HEK293 (cell line): ENCODE measurements around the gene AFDN.

Source experiments
- GLI2 ChIP-seq: fragments of 450-650 bp; formaldehyde crosslinking; IDR thresholded peaks from 2 replicates; pipeline ENCODE4; 2017; ENCODE audit warnings: missing biosample characterization, missing genetic modification characterization, low read depth, borderline replicate concordance
- GLI4 ChIP-seq: fragments of 450-650 bp; formaldehyde crosslinking; IDR thresholded peaks from 2 replicates; pipeline ENCODE4 v1.5.1; 2016; ENCODE audit warnings: missing biosample characterization, missing genetic modification characterization
- MYNN ChIP-seq: fragments of 450-650 bp; formaldehyde crosslinking; IDR thresholded peaks from 2 replicates; pipeline ENCODE4 v1.5.1; 2016; ENCODE audit warnings: missing biosample characterization, missing genetic modification characterization, borderline replicate concordance
- OVOL3 ChIP-seq: fragments of 450-650 bp; formaldehyde crosslinking; IDR thresholded peaks from 2 replicates; pipeline ENCODE4 v1.5.1; 2016; ENCODE audit warnings: missing biosample characterization, missing genetic modification characterization
- SALL2 ChIP-seq: fragments of 450-650 bp; formaldehyde crosslinking; IDR thresholded peaks from 2 replicates; pipeline ENCODE4 v1.5.0; 2017; ENCODE audit warnings: missing biosample characterization, mild to moderate bottlenecking, missing genetic modification characterization, borderline replicate concordance
- ZBTB11 ChIP-seq: fragments of 450-650 bp; formaldehyde crosslinking; conservative IDR thresholded peaks from 2 replicates; pipeline ENCODE4 v1.5.1; 2016; ENCODE audit warnings: low read depth, missing biosample characterization, missing genetic modification characterization
- ZNF10 ChIP-seq: fragments of 450-650 bp; formaldehyde crosslinking; IDR thresholded peaks from 2 replicates; pipeline ENCODE4 v1.5.1; 2017; ENCODE audit warnings: missing biosample characterization, missing genetic modification characterization
- ZNF121 ChIP-seq: fragments of 450-650 bp; formaldehyde crosslinking; IDR thresholded peaks from 2 replicates; pipeline ENCODE4 v1.5.1; 2016; ENCODE audit warnings: missing biosample characterization, missing genetic modification characterization
- ZNF140 ChIP-seq: fragments of 450-650 bp; formaldehyde crosslinking; IDR thresholded peaks from 2 replicates; pipeline ENCODE4 v1.5.1; 2016; ENCODE audit warnings: missing biosample characterization, missing genetic modification characterization
- ZNF174 ChIP-seq: fragments of 450-650 bp; formaldehyde crosslinking; IDR thresholded peaks from 2 replicates; pipeline ENCODE4 v1.5.0; 2017; ENCODE audit warnings: missing biosample characterization, mild to moderate bottlenecking, missing genetic modification characterization
- ZNF221 ChIP-seq: fragments of 450-650 bp; formaldehyde crosslinking; IDR thresholded peaks from 2 replicates; pipeline ENCODE4 v1.5.1; 2017; ENCODE audit warnings: missing biosample characterization, missing genetic modification characterization, borderline replicate concordance
- ZNF274 ChIP-seq, 2 experiments: fragments of 200-500 bp in 1 of 2; fragments of 450-650 bp in 1 of 2; sonication (Bioruptor generic) in 1 of 2; formaldehyde crosslinking in 1 of 2; IDR thresholded peaks; 2 replicates each; pipeline versions ENCODE4 v1.5.1 to v1.6.1; 2014 to 2016; ENCODE audit warnings: borderline replicate concordance in 1 of 2, inconsistent platforms in 1 of 2, low read length in 1 of 2, missing biosample characterization in 1 of 2, missing genetic modification characterization in 1 of 2
- ZNF292 ChIP-seq: fragments of 450-650 bp; formaldehyde crosslinking; IDR thresholded peaks from 2 replicates; pipeline ENCODE4 v1.5.1; 2016; ENCODE audit warnings: low read depth, missing biosample characterization, missing genetic modification characterization, borderline replicate concordance
- ZNF335 ChIP-seq: fragments of 450-650 bp; formaldehyde crosslinking; conservative IDR thresholded peaks from 2 replicates; pipeline ENCODE4 v1.5.1; 2016; ENCODE audit warnings: missing biosample characterization, missing genetic modification characterization
- ZNF341 ChIP-seq: fragments of 450-650 bp; formaldehyde crosslinking; IDR thresholded peaks from 2 replicates; pipeline ENCODE4; 2016; ENCODE audit warnings: low read depth, missing biosample characterization, missing genetic modification characterization
- ZNF37A ChIP-seq: fragments of 450-650 bp; IDR thresholded peaks from 2 replicates; pipeline ENCODE4 v1.5.1; 2018; ENCODE audit warnings: missing biosample characterization, missing genetic modification characterization
- ZNF585B ChIP-seq: fragments of 450-650 bp; formaldehyde crosslinking; IDR thresholded peaks from 2 replicates; pipeline ENCODE4 v1.5.1; 2016; ENCODE audit warnings: missing biosample characterization, missing genetic modification characterization
- ZNF596 ChIP-seq: fragments of 450-650 bp; IDR thresholded peaks from 2 replicates; pipeline ENCODE4 v1.5.0; 2018; ENCODE audit warnings: missing biosample characterization, mild to moderate bottlenecking, missing genetic modification characterization, moderate library complexity
- ZNF624 ChIP-seq: fragments of 450-650 bp; formaldehyde crosslinking; IDR thresholded peaks from 2 replicates; pipeline ENCODE4 v1.5.1; 2017; ENCODE audit warnings: missing biosample characterization, missing genetic modification characterization
- ZNF629 ChIP-seq: fragments of 450-650 bp; formaldehyde crosslinking; IDR thresholded peaks from 2 replicates; pipeline ENCODE4 v1.5.1; 2017; ENCODE audit warnings: missing biosample characterization, missing genetic modification characterization
- ZNF645 ChIP-seq: fragments of 450-650 bp; formaldehyde crosslinking; IDR thresholded peaks from 2 replicates; pipeline ENCODE4; 2016; ENCODE audit warnings: missing biosample characterization, missing genetic modification characterization
- ZNF664 ChIP-seq: fragments of 450-650 bp; formaldehyde crosslinking; IDR thresholded peaks from 2 replicates; pipeline ENCODE4 v1.5.1; 2016; ENCODE audit warnings: missing biosample characterization, missing genetic modification characterization
- ZNF707 ChIP-seq: fragments of 450-650 bp; formaldehyde crosslinking; IDR thresholded peaks from 2 replicates; pipeline ENCODE4 v1.5.1; 2016; ENCODE audit warnings: missing biosample characterization, missing genetic modification characterization
- ZNF776 ChIP-seq: fragments of 450-650 bp; formaldehyde crosslinking; IDR thresholded peaks from 2 replicates; pipeline ENCODE4 v1.5.0; 2017; ENCODE audit warnings: missing biosample characterization, missing genetic modification characterization, borderline replicate concordance
- ZNF777 ChIP-seq: fragments of 450-650 bp; formaldehyde crosslinking; IDR thresholded peaks from 2 replicates; pipeline ENCODE4 v1.5.1; 2017; ENCODE audit warnings: missing biosample characterization, missing genetic modification characterization, borderline replicate concordance
- ZNF837 ChIP-seq: fragments of 450-650 bp; formaldehyde crosslinking; IDR thresholded peaks from 2 replicates; pipeline ENCODE4 v1.5.1; 2016; ENCODE audit warnings: missing biosample characterization, missing genetic modification characterization
- ZNF843 ChIP-seq: fragments of 450-650 bp; formaldehyde crosslinking; IDR thresholded peaks from 2 replicates; pipeline ENCODE4 v1.5.1; 2016; ENCODE audit warnings: missing biosample characterization, missing genetic modification characterization
- TF ChIP-seq, protein P1 (sequence below): fragments of 450-650 bp; IDR thresholded peaks from 2 replicates; pipeline ENCODE4 v1.5.1; 2018; ENCODE audit warnings: missing biosample characterization, missing genetic modification characterization
- TF ChIP-seq, protein P2 (sequence below): fragments of 450-650 bp; formaldehyde crosslinking; IDR thresholded peaks from 2 replicates; pipeline ENCODE4 v1.5.1; 2016; ENCODE audit warnings: missing biosample characterization, missing genetic modification characterization
- TF ChIP-seq, protein P3 (sequence below): fragments of 450-650 bp; formaldehyde crosslinking; IDR thresholded peaks from 2 replicates; pipeline ENCODE4 v1.5.1; 2016; ENCODE audit warnings: missing biosample characterization, missing genetic modification characterization

AFDN gene

DNA sequence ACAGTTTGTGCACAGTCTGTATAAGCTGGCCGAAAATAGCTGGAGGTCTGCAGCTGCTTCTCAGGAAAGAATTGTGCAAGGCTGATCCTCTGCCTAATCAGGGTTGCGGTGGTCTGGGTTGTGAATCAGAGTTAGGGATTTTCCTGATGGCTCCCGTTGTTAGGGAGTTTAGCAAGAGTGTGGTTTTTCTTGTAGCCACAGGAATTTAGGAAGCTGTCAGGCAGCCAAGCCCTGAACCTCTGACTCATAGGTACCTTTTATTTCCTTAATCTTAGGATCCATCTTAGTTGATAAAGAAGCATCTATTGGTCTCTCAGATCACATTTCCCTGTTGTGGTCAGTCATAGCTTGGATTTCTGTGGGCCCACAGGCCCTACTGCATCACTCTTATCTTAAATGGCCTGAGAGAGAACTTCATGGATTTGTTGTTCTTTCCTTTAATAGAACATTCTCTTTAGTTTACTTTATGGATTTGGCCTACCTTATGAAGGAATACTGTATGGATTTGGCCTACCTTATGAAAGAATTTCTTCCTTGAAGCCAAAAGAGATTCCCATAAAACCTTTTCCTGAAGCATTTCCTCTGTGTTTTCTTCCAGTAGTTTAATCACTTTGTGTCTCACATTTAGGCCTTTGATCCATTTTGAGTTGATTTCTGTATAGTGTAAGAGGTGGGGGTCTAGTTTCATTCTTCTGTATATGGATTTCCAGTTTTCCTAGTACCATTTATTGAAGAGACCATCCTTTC, 181.1 kb downstream of the AFDN start (continued):
- TF ChIP-seq, protein P1, sequence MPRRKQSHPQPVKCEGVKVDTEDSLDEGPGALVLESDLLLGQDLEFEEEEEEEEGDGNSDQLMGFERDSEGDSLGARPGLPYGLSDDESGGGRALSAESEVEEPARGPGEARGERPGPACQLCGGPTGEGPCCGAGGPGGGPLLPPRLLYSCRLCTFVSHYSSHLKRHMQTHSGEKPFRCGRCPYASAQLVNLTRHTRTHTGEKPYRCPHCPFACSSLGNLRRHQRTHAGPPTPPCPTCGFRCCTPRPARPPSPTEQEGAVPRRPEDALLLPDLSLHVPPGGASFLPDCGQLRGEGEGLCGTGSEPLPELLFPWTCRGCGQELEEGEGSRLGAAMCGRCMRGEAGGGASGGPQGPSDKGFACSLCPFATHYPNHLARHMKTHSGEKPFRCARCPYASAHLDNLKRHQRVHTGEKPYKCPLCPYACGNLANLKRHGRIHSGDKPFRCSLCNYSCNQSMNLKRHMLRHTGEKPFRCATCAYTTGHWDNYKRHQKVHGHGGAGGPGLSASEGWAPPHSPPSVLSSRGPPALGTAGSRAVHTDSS (tag by site-specific recombination), result no peak
- TF ChIP-seq ZNF274 (IDR thresholded peaks at IDR 0.05; ENCODE audit: low read length) (no peak), ZNF274 (tag by site-specific recombination; IDR thresholded peaks at IDR 0.05; ENCODE audit: borderline replicate concordance) (no peak), ZNF221 (tag by site-specific recombination) (no peak), MYNN (tag by site-specific recombination) (no peak), ZNF664 (tag by site-specific recombination) (no peak), ZNF777 (tag by site-specific recombination) (no peak), ZNF707 (tag by site-specific recombination) (no peak), ZNF624 (no peak), ZNF10 (peak; percentile 93), ZNF585B (tag by site-specific recombination) (no peak), GLI4 (tag by site-specific recombination) (no peak), GLI2 (no peak), OVOL3 (tag by site-specific recombination) (no peak), ZNF843 (tag by site-specific recombination) (0 out of 2 replicates have a peak, but pooled peaks have one; percentile 30), ZNF140 (tag by site-specific recombination) (no peak), ZNF341 (tag by site-specific recombination) (no peak), ZBTB11 (tag by site-specific recombination) (no peak), ZNF121 (tag by site-specific recombination) (no peak), ZNF776 (tag by site-specific recombination) (no peak), ZNF596 (tag by site-specific recombination) (no peak), ZNF174 (no peak), ZNF335 (tag by site-specific recombination) (no peak), ZNF629 (peak; percentile 63), ZNF292 (tag by site-specific recombination) (no peak), SALL2 (tag by site-specific recombination) (no peak), ZNF645 (tag by site-specific recombination) (no peak), ZNF37A (tag by site-specific recombination) (no peak), ZNF837 (tag by site-specific recombination) (no peak)
- TF ChIP-seq, protein P2, sequence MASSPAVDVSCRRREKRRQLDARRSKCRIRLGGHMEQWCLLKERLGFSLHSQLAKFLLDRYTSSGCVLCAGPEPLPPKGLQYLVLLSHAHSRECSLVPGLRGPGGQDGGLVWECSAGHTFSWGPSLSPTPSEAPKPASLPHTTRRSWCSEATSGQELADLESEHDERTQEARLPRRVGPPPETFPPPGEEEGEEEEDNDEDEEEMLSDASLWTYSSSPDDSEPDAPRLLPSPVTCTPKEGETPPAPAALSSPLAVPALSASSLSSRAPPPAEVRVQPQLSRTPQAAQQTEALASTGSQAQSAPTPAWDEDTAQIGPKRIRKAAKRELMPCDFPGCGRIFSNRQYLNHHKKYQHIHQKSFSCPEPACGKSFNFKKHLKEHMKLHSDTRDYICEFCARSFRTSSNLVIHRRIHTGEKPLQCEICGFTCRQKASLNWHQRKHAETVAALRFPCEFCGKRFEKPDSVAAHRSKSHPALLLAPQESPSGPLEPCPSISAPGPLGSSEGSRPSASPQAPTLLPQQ, result peak; percentile 98
- TF ChIP-seq, protein P3, sequence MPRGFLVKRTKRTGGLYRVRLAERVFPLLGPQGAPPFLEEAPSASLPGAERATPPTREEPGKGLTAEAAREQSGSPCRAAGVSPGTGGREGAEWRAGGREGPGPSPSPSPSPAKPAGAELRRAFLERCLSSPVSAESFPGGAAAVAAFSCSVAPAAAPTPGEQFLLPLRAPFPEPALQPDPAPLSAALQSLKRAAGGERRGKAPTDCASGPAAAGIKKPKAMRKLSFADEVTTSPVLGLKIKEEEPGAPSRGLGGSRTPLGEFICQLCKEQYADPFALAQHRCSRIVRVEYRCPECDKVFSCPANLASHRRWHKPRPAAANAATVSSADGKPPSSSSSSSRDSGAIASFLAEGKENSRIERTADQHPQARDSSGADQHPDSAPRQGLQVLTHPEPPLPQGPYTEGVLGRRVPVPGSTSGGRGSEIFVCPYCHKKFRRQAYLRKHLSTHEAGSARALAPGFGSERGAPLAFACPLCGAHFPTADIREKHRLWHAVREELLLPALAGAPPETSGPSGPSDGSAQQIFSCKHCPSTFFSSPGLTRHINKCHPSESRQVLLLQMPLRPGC (tag by site-specific recombination), result no peak
